Measurements from ENCODE around the gene LGR4. TPM values are rescaled to one million over a fixed set of nuclear protein-coding genes. Genes with fewer than 3 reads are reported as not detected.

Gene LGR4
- total RNA-seq, 3 donors from 2014 or later (not counting 1 experiment from before 2014, with no cell fraction given): 0.08 to 0.70 (median 0.35) TPM

GRCh38 chr11:27390318-27391295 lies 82.0 kb downstream of the LGR4 start:
- H3K27ac ChIP-seq (ENCODE audit: low read length): no peak overlapping the region
- H3K4me3 ChIP-seq (ENCODE audit: low read length): no peak overlapping the region
- 93% methylated on average over 6 of the region's 6 CpGs for WGBS (ENCODE audit: insufficient coverage)
- H3K27me3 Mint-ChIP-seq (ENCODE audit: low read depth in 2 of 2): peaks cover 2 to 32% of the 10 kb centered on the region in 2 donors
- intact Hi-C loops (cut with micrococcal nuclease): no loop called here
- no peaks in the 10 kb centered on the region for H3K36me3 ChIP-seq (ENCODE audit: control insufficient read depth, insufficient read depth, low read length)
- H3K4me3 Mint-ChIP-seq: no peak overlapping the region
- no peaks in the 10 kb centered on the region for H3K4me1 Mint-ChIP-seq
- DNase-seq: no peak
- no peak for ATAC-seq
- H3K9me3 Mint-ChIP-seq: no peaks in the 10 kb centered on the region
- H3K9me3 ChIP-seq (ENCODE audit: control insufficient read depth, insufficient read depth, low read length): no peaks in the 10 kb centered on the region
- H3K36me3 Mint-ChIP-seq: no peaks in the 10 kb centered on the region
- no peaks in the 10 kb centered on the region for H3K27me3 ChIP-seq (ENCODE audit: control insufficient read depth, insufficient read depth, low read length)
- no peak overlapping the region for H3K27ac Mint-ChIP-seq
- TF ChIP-seq, protein P1, sequence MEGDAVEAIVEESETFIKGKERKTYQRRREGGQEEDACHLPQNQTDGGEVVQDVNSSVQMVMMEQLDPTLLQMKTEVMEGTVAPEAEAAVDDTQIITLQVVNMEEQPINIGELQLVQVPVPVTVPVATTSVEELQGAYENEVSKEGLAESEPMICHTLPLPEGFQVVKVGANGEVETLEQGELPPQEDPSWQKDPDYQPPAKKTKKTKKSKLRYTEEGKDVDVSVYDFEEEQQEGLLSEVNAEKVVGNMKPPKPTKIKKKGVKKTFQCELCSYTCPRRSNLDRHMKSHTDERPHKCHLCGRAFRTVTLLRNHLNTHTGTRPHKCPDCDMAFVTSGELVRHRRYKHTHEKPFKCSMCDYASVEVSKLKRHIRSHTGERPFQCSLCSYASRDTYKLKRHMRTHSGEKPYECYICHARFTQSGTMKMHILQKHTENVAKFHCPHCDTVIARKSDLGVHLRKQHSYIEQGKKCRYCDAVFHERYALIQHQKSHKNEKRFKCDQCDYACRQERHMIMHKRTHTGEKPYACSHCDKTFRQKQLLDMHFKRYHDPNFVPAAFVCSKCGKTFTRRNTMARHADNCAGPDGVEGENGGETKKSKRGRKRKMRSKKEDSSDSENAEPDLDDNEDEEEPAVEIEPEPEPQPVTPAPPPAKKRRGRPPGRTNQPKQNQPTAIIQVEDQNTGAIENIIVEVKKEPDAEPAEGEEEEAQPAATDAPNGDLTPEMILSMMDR (IDR thresholded peaks at IDR 0.05): no peak
- no peaks in the 10 kb centered on the region for H3K4me1 ChIP-seq (ENCODE audit: control insufficient read depth, insufficient read depth, low read length)

GRCh38 chr11:27388869-27389268 lies 83.7 kb downstream of the LGR4 start:
- H3K9me3 Mint-ChIP-seq: no peaks in the 10 kb centered on the region
- ATAC-seq (no peak), DNase-seq (no peak)
- no peak overlapping the region for H3K27ac ChIP-seq (ENCODE audit: low read length)
- no peak overlapping the region for H3K4me3 ChIP-seq (ENCODE audit: low read length)
- no peaks in the 10 kb centered on the region for H3K4me1 ChIP-seq (ENCODE audit: control insufficient read depth, insufficient read depth, low read length)
- H3K4me1 Mint-ChIP-seq: no peaks in the 10 kb centered on the region
- intact Hi-C loops (cut with micrococcal nuclease): no loop called here
- no peak overlapping the region for H3K4me3 Mint-ChIP-seq
- no peaks in the 10 kb centered on the region for H3K27me3 ChIP-seq (ENCODE audit: control insufficient read depth, insufficient read depth, low read length)
- WGBS (ENCODE audit: insufficient coverage): 80% methylated on average over 1 of the region's 1 CpG
- no peak overlapping the region for H3K27ac Mint-ChIP-seq
- H3K36me3 Mint-ChIP-seq: no peaks in the 10 kb centered on the region
- no peaks in the 10 kb centered on the region for H3K9me3 ChIP-seq (ENCODE audit: control insufficient read depth, insufficient read depth, low read length)
- no peaks in the 10 kb centered on the region for H3K36me3 ChIP-seq (ENCODE audit: control insufficient read depth, insufficient read depth, low read length)
- peaks cover 2 to 20% of the 10 kb centered on the region in 2 donors for H3K27me3 Mint-ChIP-seq (ENCODE audit: low read depth in 2 of 2)
- TF ChIP-seq, protein P1 (IDR thresholded peaks at IDR 0.05): no peak

DNA sequence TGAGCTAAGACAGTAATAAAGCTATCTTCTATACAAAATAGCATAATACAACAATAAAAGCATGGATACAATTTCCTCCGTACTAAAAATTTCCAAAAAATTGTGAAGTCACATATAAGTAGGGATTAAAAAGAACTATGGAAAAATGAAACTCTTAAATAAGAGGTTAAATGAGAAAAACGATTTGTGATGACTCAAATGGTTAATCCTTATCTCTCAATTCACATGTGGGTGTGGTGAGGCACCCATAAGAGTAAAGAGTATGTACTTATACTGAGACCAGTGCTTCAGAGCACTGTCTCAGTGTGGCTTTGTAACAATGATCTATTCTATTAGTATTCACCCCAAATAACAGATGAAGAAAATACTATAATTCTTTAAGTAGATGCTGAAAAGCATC lies 84.6 kb downstream of the LGR4 start:
- no peak overlapping the region for H3K27ac ChIP-seq (ENCODE audit: low read length)
- no peaks in the 10 kb centered on the region for H3K27me3 ChIP-seq (ENCODE audit: control insufficient read depth, insufficient read depth, low read length)
- no peaks in the 10 kb centered on the region for H3K4me1 ChIP-seq (ENCODE audit: control insufficient read depth, insufficient read depth, low read length)
- Mint-ChIP-seq H3K27me3 (ENCODE audit: low read depth in 2 of 2) (peaks cover 1 to 19% of the 10 kb centered on the region in 2 donors), H3K36me3 (no peaks in the 10 kb centered on the region), H3K4me1 (no peaks in the 10 kb centered on the region), H3K27ac (no peak overlapping the region), H3K9me3 (no peaks in the 10 kb centered on the region), H3K4me3 (no peak overlapping the region)
- DNase-seq (no peak), ATAC-seq (no peak)
- no peaks in the 10 kb centered on the region for H3K9me3 ChIP-seq (ENCODE audit: control insufficient read depth, insufficient read depth, low read length)
- no CpG with 5 or more reads among the region's 2 CpGs for WGBS (ENCODE audit: insufficient coverage)
- intact Hi-C loops (cut with micrococcal nuclease): no loop called here
- no peaks in the 10 kb centered on the region for H3K36me3 ChIP-seq (ENCODE audit: control insufficient read depth, insufficient read depth, low read length)
- TF ChIP-seq, protein P1 (IDR thresholded peaks at IDR 0.05): no peak
- H3K4me3 ChIP-seq (ENCODE audit: low read length): no peak overlapping the region
